Stimulated activated CD8-positive, alpha-beta memory T cell treated with anti-CD3 and anti-CD28 coated beads, Interleukin-7, amount 100 ng/mL, for 24 hours (primary cell): Measurements from ENCODE around the gene DDR1.
"Not testable (repeated sequence)": the region's sequence is repeated elsewhere in the genome, so short reads cannot be mapped to it uniquely, and the experiment has no call there.

ENCODE experiments used
- DNase-seq: peaks from one replicate; pipeline ENCODE4 v3.0.0-alpha.2; 2020; ENCODE audit warnings: low read depth

Gene DDR1

GRCh38 chr6:30854285-30855040, 29.9 kb upstream of the DDR1 start:
- no peak for DNase-seq

- DNase-seq: no peak
Observed at GRCh38 chr6:30855429-30856075, 28.8 kb upstream of the DDR1 start.

GRCh38 chr6:30857112-30857511, 27.2 kb upstream of the DDR1 start:
- no peak for DNase-seq

- no peak for DNase-seq
Observed at GRCh38 chr6:30857549-30857948, 26.8 kb upstream of the DDR1 start.

GRCh38 chr6:30859726-30860125, 24.6 kb upstream of the DDR1 start:
- DNase-seq: not testable (repeated sequence)

GRCh38 chr6:30861257-30862048, 22.9 kb upstream of the DDR1 start:
- DNase-seq: no peak

GRCh38 chr6:30862156-30862875, 22.0 kb upstream of the DDR1 start:
- no peak for DNase-seq

- no peak for DNase-seq
Observed at GRCh38 chr6:30864325-30864724, 20.0 kb upstream of the DDR1 start.

GRCh38 chr6:30869241-30869749, 15.0 kb upstream of the DDR1 start:
- not testable (repeated sequence) for DNase-seq

- DNase-seq: no peak
Observed at GRCh38 chr6:30870546-30870945, 13.8 kb upstream of the DDR1 start.

- no peak for DNase-seq
Observed at GRCh38 chr6:30871592-30872183, 12.6 kb upstream of the DDR1 start.

- no peak for DNase-seq
Observed at GRCh38 chr6:30873137-30873640, 11.1 kb upstream of the DDR1 start.

GRCh38 chr6:30873795-30874194, 10.5 kb upstream of the DDR1 start:
- DNase-seq: not testable (repeated sequence)

- DNase-seq: no peak
Observed at GRCh38 chr6:30875244-30876038, 8.9 kb upstream of the DDR1 start.

GRCh38 chr6:30876039-30876730, 8.1 kb upstream of the DDR1 start:
- no peak for DNase-seq

- DNase-seq: peak; percentile 45
Observed at GRCh38 chr6:30877419-30878262, 6.7 kb upstream of the DDR1 start.

- no peak for DNase-seq
Observed at GRCh38 chr6:30879684-30880427, 4.5 kb upstream of the DDR1 start.

- no peak for DNase-seq
Observed at GRCh38 chr6:30880698-30881252, 3.5 kb upstream of the DDR1 start.
